Mesenchymal stem cell (in vitro differentiated cells and primary cell): ENCODE data around the gene SHROOM1.

Source experiments
- DNase-seq: peaks from one replicate; pipeline ENCODE4 v3.0.0-alpha.2; 2013
- H2AFZ ChIP-seq: one replicate; pipeline ENCODE4 v1.6.1; 2013; ENCODE audit warnings: low read depth, mild to moderate bottlenecking, control low read depth, inconsistent platforms, low read length, moderate library complexity
- H2AK5ac ChIP-seq: 2 replicates; pipeline ENCODE4 v1.6.1; 2013; ENCODE audit warnings: low read length, moderate library complexity, mild to moderate bottlenecking, inconsistent platforms; ENCODE audit not compliant: severe bottlenecking
- H2BK120ac ChIP-seq: one replicate; pipeline ENCODE4 v1.6.1; 2013; ENCODE audit warnings: low read depth, mild to moderate bottlenecking, inconsistent platforms, low read length, moderate library complexity
- H2BK12ac ChIP-seq, 2 experiments: one replicate each; pipeline ENCODE4 v1.6.1; 2013; ENCODE audit warnings: inconsistent platforms in 2 of 2, low read length in 2 of 2, mild to moderate bottlenecking in 2 of 2, moderate library complexity in 2 of 2, control low read depth in 1 of 2
- H2BK15ac ChIP-seq: one replicate; pipeline ENCODE4 v1.6.1; 2013; ENCODE audit warnings: mild to moderate bottlenecking, low read depth, inconsistent platforms; ENCODE audit not compliant: poor library complexity, severe bottlenecking
- H2BK5ac ChIP-seq: 2 replicates; pipeline ENCODE4 v1.6.1; 2013; ENCODE audit warnings: low read depth, mild to moderate bottlenecking, low read length, control low read depth, inconsistent platforms; ENCODE audit not compliant: poor library complexity, severe bottlenecking
- H3K14ac ChIP-seq, 2 experiments: one replicate each; pipeline ENCODE4 v1.6.1; 2013; ENCODE audit warnings: inconsistent platforms in 2 of 2, low read length in 2 of 2, control low read depth in 1 of 2, mild to moderate bottlenecking in 1 of 2, moderate library complexity in 1 of 2
- H3K18ac ChIP-seq, 2 experiments: one replicate each; pipeline ENCODE4 v1.6.1; 2013; ENCODE audit warnings: inconsistent platforms in 2 of 2, low read length in 2 of 2, control low read depth in 1 of 2, low read depth in 1 of 2, mild to moderate bottlenecking in 1 of 2
- H3K23ac ChIP-seq, 2 experiments: one replicate each; pipeline ENCODE4 v1.6.1; 2013; ENCODE audit warnings: inconsistent platforms in 2 of 2, low read length in 2 of 2, mild to moderate bottlenecking in 2 of 2, moderate library complexity in 2 of 2, control low read depth in 1 of 2
- H3K27ac ChIP-seq: 2 replicates; pipeline ENCODE4 v1.5.1; 2013; ENCODE audit warnings: mild to moderate bottlenecking, moderate library complexity, low read length, control low read depth, inconsistent platforms; ENCODE audit not compliant: poor library complexity, severe bottlenecking
- H3K27me3 ChIP-seq, 2 experiments: 2 replicates each; pipeline versions ENCODE4 v1.6.1 to v1.7.0; 2013; ENCODE audit warnings: low read length in 2 of 2, mild to moderate bottlenecking in 2 of 2, moderate library complexity in 2 of 2, control low read depth in 1 of 2, inconsistent platforms in 1 of 2; ENCODE audit not compliant: control insufficient read depth in 1 of 2, insufficient read depth in 1 of 2
- H3K36me3 ChIP-seq, 2 experiments: 2 replicates each; pipeline versions ENCODE4 v1.6.1 to v1.7.0; 2013; ENCODE audit warnings: low read length in 2 of 2, control low read depth in 1 of 2, inconsistent platforms in 1 of 2, low read depth in 1 of 2, mild to moderate bottlenecking in 1 of 2; ENCODE audit not compliant: insufficient read depth in 2 of 2, control insufficient read depth in 1 of 2
- H3K4ac ChIP-seq, 2 experiments: one replicate each; pipeline ENCODE4 v1.6.1; 2013; ENCODE audit warnings: inconsistent platforms in 2 of 2, low read length in 2 of 2, mild to moderate bottlenecking in 2 of 2, moderate library complexity in 2 of 2, control low read depth in 1 of 2, low read depth in 1 of 2
- H3K4me1 ChIP-seq: 2 replicates; pipeline ENCODE4 v1.6.1; 2013; ENCODE audit warnings: low read depth, low read length, control low read depth; ENCODE audit not compliant: control insufficient read depth, insufficient read depth
- H3K4me2 ChIP-seq: 2 replicates; pipeline ENCODE4 v1.6.1; 2013; ENCODE audit warnings: low read length, mild to moderate bottlenecking, inconsistent platforms; ENCODE audit not compliant: poor library complexity, severe bottlenecking
- H3K4me3 ChIP-seq, 2 experiments: 2 replicates each; pipeline versions ENCODE4 v1.5.1 to v1.7.0; 2013; ENCODE audit warnings: low read length in 2 of 2, mild to moderate bottlenecking in 2 of 2, control low read depth in 1 of 2, low read depth in 1 of 2; ENCODE audit not compliant: insufficient read depth in 1 of 2
- H3K79me1 ChIP-seq: replicated peaks from 2 replicates; pipeline ENCODE4 v1.6.1; 2013; ENCODE audit warnings: mild to moderate bottlenecking, control low read depth, low read length, inconsistent platforms; ENCODE audit not compliant: poor library complexity, severe bottlenecking
- H3K9ac ChIP-seq: 2 replicates; pipeline ENCODE4 v1.7.0; 2013; ENCODE audit warnings: mild to moderate bottlenecking, low read length, moderate library complexity
- H3K9me3 ChIP-seq: 2 replicates; pipeline ENCODE4 v1.7.0; 2013; ENCODE audit warnings: mild to moderate bottlenecking, low read length; ENCODE audit not compliant: control insufficient read depth
- H4K8ac ChIP-seq: one replicate; pipeline ENCODE4 v1.6.1; 2013; ENCODE audit warnings: inconsistent platforms, mild to moderate bottlenecking, low read length, moderate library complexity
- H4K91ac ChIP-seq: one replicate; pipeline ENCODE4 v1.6.1; 2013; ENCODE audit warnings: mild to moderate bottlenecking, low read length, inconsistent platforms
- WGBS: methylation state at CpG from one replicate; pipeline ENCODE4 v1.1.7; 2013; ENCODE audit warnings: mixed read lengths; 5-methylcytosine and 5-hydroxymethylcytosine counted together

Gene SHROOM1

DNA sequence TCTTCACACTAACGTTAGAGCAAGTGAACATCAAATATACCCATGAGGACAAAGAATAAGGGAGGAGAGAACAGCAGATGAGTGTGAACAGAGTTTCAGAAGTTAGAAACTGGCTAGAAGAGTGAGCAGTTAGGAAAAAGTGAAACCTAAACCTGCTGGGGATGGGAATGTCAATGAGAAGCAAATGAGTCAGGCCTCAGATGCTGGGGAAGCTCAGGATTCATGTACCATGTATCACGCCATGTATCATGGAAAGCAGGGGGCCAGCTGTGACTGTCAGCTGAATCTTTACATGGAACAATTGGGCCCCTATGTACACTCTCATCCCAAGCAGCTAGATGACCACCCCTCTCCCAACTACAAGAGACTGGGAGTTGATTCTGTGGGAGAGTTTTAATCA lies 19.6 kb upstream of the SHROOM1 start:
- H4K8ac ChIP-seq: no peak overlapping the region
- no peak overlapping the region for H3K9ac ChIP-seq
- H2BK120ac ChIP-seq: no peak overlapping the region
- H3K4me2 ChIP-seq: no peak overlapping the region
- WGBS: 100% methylated on average over 2 of the region's 2 CpGs
- no peak overlapping the region for H2AFZ ChIP-seq
- H3K14ac ChIP-seq: no peak overlapping the region
- H3K23ac ChIP-seq: no peak overlapping the region
- no peak overlapping the region for H2BK15ac ChIP-seq
- H2AK5ac ChIP-seq: no peak overlapping the region
- H3K4me1 ChIP-seq: no peaks in the 10 kb centered on the region
- H3K27ac ChIP-seq: no peak overlapping the region
- H3K27me3 ChIP-seq: no peaks in the 10 kb centered on the region
- DNase-seq: peak; percentile 55
- H2BK12ac ChIP-seq: no peak overlapping the region
- no peak overlapping the region for H3K18ac ChIP-seq
- no peak overlapping the region for H2BK5ac ChIP-seq
- no peak overlapping the region for H3K4me3 ChIP-seq
- H4K91ac ChIP-seq: no peak overlapping the region
- H3K4ac ChIP-seq: no peak overlapping the region
- no peaks in the 10 kb centered on the region for H3K9me3 ChIP-seq
- H3K79me1 ChIP-seq: no peaks in the 10 kb centered on the region
- no peaks in the 10 kb centered on the region for H3K36me3 ChIP-seq

- no peaks in the 10 kb centered on the region for H3K4me1 ChIP-seq
- no peaks in the 10 kb centered on the region for H3K27me3 ChIP-seq
- H3K4ac ChIP-seq: no peak overlapping the region
- H4K8ac ChIP-seq: no peak overlapping the region
- no peaks in the 10 kb centered on the region for H3K36me3 ChIP-seq
- H3K14ac ChIP-seq: no peak overlapping the region
- no peak overlapping the region for H2AK5ac ChIP-seq
- no peak overlapping the region for H2BK5ac ChIP-seq
- H3K79me1 ChIP-seq: no peaks in the 10 kb centered on the region
- H3K23ac ChIP-seq: no peak overlapping the region
- H3K9ac ChIP-seq: no peak overlapping the region
- H2BK15ac ChIP-seq: no peak overlapping the region
- H2BK120ac ChIP-seq: no peak overlapping the region
- no peak overlapping the region for H3K18ac ChIP-seq
- no peaks in the 10 kb centered on the region for H3K9me3 ChIP-seq
- no peak for DNase-seq
- 74% methylated on average over 1 of the region's 1 CpG for WGBS
- no peak overlapping the region for H2AFZ ChIP-seq
- H4K91ac ChIP-seq: no peak overlapping the region
- no peak overlapping the region for H3K27ac ChIP-seq
- H3K4me2 ChIP-seq: no peak overlapping the region
- H3K4me3 ChIP-seq: no peak overlapping the region
- no peak overlapping the region for H2BK12ac ChIP-seq
These were observed 18.9 kb upstream of the SHROOM1 start for GRCh38 chr5:132849347-132849746.

DNA sequence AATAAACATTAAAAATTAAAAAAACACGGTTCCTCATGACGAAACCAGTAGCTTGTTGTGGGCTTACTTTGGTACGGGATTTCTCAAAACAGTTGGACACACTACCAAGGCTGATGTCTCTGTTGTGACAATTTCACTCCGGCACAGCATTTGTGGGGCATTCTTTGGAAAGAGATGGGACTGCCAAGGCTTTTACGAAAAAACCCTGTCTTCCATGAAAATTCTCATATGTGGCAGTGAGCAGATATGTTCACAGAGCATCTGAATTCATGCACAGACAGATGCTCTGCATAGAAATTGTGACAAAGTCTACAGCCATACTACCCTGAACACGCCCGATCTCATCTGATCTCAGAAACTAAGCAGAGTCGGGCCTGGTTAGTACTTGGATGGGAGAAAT lies 17.8 kb upstream of the SHROOM1 start:
- H4K8ac ChIP-seq: no peak overlapping the region
- no peaks in the 10 kb centered on the region for H3K27me3 ChIP-seq
- no peaks in the 10 kb centered on the region for H3K4me1 ChIP-seq
- H3K14ac ChIP-seq: no peak overlapping the region
- no peak for DNase-seq
- H3K36me3 ChIP-seq: no peaks in the 10 kb centered on the region
- no peak overlapping the region for H3K27ac ChIP-seq
- H3K4me3 ChIP-seq: no peak overlapping the region
- no peak overlapping the region for H2BK5ac ChIP-seq
- no peak overlapping the region for H3K18ac ChIP-seq
- no peak overlapping the region for H2BK12ac ChIP-seq
- H3K9ac ChIP-seq: no peak overlapping the region
- no peak overlapping the region for H2BK120ac ChIP-seq
- no peak overlapping the region for H3K4me2 ChIP-seq
- no peak overlapping the region for H2AFZ ChIP-seq
- WGBS: 94% methylated on average over 7 of the region's 8 CpGs
- H3K4ac ChIP-seq: no peak overlapping the region
- no peak overlapping the region for H2BK15ac ChIP-seq
- no peak overlapping the region for H4K91ac ChIP-seq
- H3K79me1 ChIP-seq: no peaks in the 10 kb centered on the region
- no peak overlapping the region for H3K23ac ChIP-seq
- H3K9me3 ChIP-seq: no peaks in the 10 kb centered on the region
- no peak overlapping the region for H2AK5ac ChIP-seq

DNA sequence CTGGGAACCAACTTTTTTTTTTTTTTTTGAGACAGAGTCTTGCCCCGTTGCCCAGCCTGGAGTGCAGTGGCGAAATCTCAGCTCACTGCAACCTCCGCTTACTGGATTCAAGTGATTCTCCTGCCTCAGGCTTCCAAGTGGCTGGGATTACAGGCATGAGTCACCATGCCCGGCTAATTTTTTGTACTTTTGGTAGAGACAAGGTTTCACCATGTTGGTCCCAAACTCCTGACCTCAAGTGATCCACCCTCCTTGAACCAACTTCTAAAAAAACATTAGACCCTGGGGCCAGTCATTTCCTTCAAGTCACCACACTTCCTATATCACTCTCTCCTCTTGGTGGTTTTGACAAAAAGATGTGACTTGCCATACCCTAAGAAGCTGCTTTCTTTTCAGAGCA lies 10.9 kb upstream of the SHROOM1 start:
- Histone ChIP-seq H3K4me1 (peaks cover 1% of the 10 kb centered on the region), H3K4me3 (no peak overlapping the region), H2BK15ac (no peak overlapping the region), H4K91ac (no peak overlapping the region), H3K18ac (no peak overlapping the region), H2BK120ac (no peak overlapping the region), H3K4me2 (no peak overlapping the region), H3K23ac (no peak overlapping the region), H3K4ac (no peak overlapping the region), H2BK5ac (no peak overlapping the region), H2AK5ac (no peak overlapping the region), H4K8ac (no peak overlapping the region), H3K14ac (no peak overlapping the region), H3K79me1 (no peaks in the 10 kb centered on the region), H3K36me3 (no peaks in the 10 kb centered on the region), H3K27me3 (no peaks in the 10 kb centered on the region), H3K9me3 (no peaks in the 10 kb centered on the region), H3K9ac (no peak overlapping the region), H3K27ac (no peak overlapping the region), H2AFZ (no peak overlapping the region), H2BK12ac (no peak overlapping the region)
- WGBS: 82% methylated on average over 4 of the region's 4 CpGs
- peak; percentile 71 for DNase-seq
